HuH-7.5 (cell line): ENCODE results near the gene CORO2B.

ENCODE experiments used
- DNase-seq: peaks from one replicate; pipeline ENCODE4 v3.0.0; 2011; ENCODE audit warnings: low spot score

The CORO2B gene

DNA sequence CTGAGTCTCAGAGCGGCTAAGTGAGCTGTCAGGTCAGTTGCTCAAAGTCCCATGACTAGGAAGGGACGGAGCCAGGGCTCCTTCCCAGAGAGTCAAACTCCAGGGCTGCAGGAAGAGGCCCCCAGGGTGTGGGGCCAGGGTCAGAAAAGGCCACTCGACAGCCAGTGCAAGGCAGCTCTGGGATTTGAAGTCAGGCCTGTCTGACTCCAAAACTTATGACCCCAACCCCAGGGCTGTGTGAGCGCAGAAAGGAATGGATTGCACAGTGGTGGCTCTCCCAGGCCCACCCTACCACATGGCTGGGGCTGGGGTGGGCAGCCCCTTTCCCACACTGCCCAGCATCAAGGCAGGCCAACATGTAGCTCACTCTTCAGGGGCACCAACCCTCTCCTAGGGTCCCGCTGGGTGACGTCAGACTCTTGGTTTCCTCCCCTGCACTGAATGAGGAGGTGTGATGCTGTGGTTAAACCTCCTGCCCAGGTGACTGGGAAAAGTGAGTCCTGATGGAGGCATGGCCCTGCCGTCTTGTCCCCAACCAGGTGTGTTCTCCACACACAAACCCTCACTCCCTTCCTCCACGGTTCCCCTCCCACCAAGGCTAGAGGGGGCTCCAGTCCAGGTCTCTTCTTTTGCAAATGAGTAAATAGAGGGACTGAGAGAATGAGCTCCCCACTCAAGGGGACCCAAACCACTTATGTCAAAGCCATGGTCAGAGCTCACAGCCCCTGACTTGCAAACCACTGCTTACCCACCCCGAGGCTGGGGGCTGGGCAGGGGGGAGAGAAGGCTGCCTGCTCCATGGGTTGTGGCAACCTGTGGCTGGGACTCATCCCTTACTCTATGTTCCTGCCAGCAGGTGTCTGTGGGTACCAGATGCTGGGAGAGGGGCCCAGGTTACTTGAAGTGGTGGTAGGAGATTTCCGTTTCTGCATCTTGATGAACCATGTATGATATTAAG lies 23.8 kb upstream of the CORO2B start:
- DNase-seq: no peak

GRCh38 chr15:68555679-68556037 lies 23.1 kb upstream of the CORO2B start:
- DNase-seq: no peak

DNA sequence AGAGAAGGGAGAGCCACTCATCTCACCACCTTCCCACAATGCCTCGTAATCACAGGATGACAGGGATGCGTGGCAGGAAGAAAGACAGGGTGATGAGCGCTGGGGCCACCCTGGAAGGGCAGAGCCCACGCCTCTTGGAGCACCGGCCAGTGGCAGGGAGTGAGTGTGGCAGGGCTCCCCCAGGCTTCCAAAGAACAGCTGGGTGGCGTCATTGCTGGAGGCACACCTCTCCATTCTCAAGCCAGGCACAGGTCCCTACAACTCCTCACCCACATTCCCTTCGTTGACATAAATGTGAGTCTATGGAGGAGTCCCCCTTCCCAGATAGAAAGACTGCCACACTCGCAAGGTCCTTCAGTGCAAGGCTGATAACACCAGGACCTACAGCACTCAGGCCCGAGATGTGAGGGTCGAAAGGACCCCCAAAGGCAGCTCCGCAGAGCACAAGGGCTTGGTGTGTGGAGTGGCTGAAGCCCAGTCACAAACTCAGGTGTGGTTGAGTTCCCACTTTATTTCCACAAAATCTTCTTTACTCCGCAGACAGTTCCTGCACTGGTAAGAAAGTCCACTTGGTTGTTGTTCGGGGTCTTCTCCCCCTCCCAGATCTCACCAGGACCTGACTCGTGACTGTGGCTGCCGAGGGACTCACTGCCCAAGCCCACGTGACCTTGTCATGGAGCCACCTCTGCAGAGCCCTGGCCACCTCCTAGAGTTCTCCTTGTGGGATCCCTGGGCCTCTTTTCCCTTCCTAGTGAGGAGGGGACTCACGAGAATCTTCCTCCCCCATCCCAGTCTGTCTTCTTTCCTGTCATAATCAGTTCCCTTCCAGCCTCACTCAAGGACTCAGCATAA lies 22.4 kb upstream of the CORO2B start:
- DNase-seq: no peak

GRCh38 chr15:68557469-68558317 lies 21.1 kb upstream of the CORO2B start:
- DNase-seq: no peak

DNA sequence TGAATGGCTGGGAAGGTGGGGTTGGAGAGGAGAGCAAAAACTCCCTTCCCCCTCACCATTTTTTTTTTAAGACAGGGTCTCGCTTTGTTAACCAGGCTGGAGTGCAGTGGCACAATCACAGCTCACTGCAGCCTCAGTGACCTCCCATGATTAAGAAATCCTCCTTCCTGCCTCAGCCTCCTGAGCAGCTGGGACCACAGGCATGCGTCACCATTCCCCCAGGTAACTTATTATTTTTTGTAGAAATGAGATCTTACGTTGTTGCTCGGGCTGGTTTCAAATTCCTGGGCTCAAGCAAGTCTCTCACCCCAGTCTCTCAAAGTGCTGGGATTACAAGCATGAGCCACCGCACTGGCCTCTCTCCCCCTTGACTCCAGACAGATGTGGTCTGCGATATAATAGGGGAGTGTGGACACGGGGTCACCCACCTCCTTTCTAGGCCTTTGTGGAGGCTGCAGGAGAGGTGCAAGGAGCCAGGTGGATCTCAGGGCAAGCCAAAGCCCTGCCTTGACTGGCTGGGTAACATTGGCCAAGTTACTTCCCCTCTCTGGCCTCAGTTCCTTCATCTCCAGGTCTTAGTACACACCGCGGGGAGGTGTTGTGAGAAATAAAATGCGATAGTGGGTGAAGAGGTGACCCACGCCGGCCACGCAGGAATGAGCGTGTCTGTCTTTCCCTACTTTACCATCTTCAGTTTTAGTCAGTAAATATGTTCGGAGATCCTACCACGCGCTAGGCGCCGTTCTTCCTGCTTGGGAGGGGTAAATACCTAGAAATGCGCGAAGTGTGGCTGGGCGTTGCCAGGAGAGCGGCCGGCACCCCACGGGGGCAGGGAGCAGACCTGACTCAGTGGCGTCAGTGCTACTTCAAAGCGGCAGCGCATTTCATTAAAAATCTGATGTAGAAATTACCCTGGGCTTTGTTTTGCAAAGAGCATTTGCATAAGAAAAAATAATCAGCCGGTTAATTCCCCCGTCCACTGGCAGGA lies 20.2 kb upstream of the CORO2B start:
- DNase-seq: no peak

GRCh38 chr15:68559345-68560310 lies 19.2 kb upstream of the CORO2B start:
- DNase-seq: peak; percentile 90

GRCh38 chr15:68560501-68561113 lies 18.2 kb upstream of the CORO2B start:
- DNase-seq: no peak

DNA sequence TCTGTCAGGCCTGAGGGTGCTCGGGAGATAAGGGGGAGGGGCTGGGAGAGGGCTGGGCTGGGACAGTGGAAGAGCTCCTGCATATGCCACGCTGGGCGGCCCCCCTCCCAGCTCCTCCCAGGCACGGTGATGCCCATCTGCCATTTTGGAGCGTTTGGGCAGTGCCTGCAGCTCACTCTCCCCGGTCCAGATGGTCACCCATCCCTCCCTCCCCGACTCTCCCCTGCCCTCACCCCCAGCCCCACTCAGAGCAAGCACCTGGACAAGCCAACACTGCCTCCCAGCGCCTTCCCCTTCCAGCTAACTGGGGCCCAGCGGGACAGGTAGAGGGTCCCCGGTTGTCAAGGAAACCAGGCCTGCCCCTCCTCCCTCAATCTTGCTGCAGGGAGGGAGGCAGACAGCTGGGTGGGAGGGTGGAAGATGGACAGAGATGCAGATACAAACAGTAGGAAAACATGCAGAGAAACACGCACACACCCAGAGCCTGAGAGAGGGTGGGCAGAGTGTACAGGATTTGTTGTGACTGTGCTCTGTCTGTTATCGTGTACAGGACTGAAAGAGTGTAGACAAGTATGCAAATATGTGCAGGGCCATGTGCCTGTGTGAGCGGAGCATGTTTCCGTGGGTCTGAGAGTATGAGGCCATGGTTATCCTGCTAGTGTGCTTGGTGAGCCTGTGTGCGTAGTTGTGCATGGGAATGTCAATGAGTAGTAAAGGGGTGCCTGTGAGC lies 17.5 kb upstream of the CORO2B start:
- DNase-seq: no peak

GRCh38 chr15:68561901-68562300 lies 16.9 kb upstream of the CORO2B start:
- DNase-seq: no peak

DNA sequence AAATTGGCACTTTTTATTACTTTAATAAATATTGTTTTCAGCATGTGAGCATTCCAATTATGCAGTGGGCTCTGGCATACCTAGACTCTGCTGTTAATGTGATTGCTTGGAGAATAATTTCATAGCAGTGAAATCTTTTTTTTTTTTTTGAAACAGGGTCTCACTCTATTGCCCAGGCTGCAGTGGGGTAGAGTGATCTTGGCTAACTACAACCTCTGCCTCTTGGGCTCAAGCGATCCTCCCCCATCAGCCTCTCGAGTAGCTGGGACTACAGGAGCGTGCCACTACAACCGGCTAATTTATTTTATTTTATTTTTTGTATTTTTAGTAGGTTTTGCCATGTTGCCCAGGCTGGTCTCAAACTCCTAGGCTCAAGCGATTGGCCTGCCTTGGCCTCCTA lies 14.6 kb upstream of the CORO2B start:
- DNase-seq: no peak

DNA sequence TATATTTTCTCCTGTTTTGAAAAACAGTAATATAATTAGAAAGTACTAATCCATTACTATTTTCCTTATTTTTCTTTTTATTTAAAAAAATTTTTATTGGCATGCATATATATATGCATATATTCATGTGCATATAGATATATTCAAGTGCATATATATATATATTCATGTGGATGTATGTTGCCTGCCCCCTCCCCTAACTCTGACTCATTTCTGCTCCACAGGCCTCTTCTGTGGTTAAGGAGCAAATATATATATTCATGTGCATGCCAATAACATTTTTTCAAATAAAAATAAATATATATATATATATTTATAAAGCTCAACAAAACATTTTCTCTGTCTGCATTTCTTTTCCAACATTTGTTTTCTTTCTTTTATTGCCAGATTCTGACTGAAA lies 13.6 kb upstream of the CORO2B start:
- DNase-seq: no peak

- no peak for DNase-seq
Measured at GRCh38 chr15:68565726-68566125, 13.1 kb upstream of the CORO2B start.

GRCh38 chr15:68566377-68566954 lies 12.3 kb upstream of the CORO2B start:
- DNase-seq: no peak

GRCh38 chr15:68567345-68567744 lies 11.4 kb upstream of the CORO2B start:
- no peak for DNase-seq

DNA sequence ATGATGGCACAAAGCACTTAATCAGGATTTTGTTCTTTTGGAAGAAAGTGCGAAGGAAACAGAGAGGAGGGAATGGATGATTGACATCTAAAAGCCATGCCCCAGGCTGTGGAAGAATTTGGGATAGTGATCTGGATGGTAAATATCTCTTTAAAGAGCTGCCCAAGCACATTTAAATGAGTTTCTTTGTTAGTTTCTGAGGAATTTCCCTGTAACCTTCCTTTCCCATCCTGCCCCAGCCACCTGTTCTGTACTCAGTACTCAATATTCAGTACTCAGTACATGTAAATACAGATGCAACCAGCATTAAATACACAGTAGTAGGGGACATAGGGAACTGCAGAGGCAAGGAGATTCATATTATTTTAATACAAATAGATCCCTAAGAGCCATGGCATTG lies 7.8 kb upstream of the CORO2B start:
- no peak for DNase-seq

DNA sequence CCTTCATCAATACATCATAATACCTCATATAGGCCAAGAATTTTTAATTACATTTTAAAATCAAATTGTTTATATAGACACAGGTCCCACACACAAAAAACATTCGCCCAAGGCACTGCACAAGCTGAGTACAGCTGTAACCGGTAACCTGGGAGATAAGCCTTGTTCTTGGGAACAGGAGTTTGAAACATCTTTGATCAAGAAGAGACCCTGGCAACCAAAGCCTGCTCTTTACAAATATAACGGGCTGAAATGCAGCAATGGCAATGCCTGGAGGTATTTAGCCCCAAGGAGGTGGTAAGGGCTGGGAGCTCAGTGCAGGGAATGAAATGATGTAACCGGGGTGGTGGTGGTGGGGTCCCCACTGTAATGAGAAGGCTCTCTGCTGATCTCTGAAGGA lies 7.2 kb upstream of the CORO2B start:
- DNase-seq: no peak

- DNase-seq: no peak
Measured at GRCh38 chr15:68572309-68572708, 6.5 kb upstream of the CORO2B start.

DNA sequence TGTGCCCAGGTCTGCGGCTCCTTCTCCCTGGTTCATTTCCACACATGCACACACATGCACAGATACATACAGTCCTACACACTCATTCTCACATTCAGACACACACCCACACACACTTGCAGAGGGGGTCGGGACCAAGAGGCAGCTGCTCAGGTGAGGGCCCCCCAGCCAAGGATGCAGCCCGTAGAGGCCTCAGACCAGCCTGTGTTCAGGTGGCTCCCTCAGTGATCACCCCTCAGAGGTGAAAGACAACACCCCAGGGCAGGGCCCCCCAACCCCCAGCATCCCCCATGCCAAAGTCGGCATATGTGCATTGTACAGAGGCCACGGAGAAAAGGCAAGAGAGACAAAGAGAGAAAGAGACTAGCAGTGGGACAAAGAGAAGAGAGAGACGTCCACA lies 5.9 kb upstream of the CORO2B start:
- DNase-seq: no peak
